Stimulated activated CD4-positive, alpha-beta T cell treated with anti-CD3 and anti-CD28 coated beads, Interleukin-12 subunit alpha, Interleukin-12 subunit beta, amount 100 ng/mL, for 48 hours (primary cell): Measurements from ENCODE around the gene DBI.
"Not testable (repeated sequence)": the region's sequence is repeated elsewhere in the genome, so short reads cannot be mapped to it uniquely, and the experiment has no call there.

Source experiments
- DNase-seq, 3 donors: peaks; one replicate each; pipeline ENCODE4 v3.0.0-alpha.2; 2020; ENCODE audit warnings: low read depth in 2 of 3, low spot score in 1 of 3

DBI gene

GRCh38 chr2:119364798-119365197, 2.0 kb upstream of the DBI start:
- no peak for DNase-seq

DNA sequence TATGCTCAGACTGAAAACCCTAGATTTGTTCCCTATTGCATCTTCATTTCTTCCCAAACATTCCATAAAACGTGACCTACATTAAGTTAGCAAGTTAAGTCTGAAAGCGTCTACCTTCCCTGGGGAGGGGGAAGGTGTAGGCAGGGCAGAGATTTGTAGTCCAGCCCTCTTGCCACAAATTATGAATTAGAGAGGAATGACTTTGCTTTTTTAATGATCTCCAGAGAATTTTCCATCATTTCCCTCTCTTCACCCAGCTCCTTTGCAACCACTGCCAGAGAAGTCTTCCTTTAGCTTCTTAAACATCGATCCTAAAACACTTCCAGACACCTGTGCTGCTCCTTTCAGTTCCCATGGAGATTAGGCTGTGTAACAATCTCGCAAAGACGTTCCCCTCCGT, 1.3 kb upstream of the DBI start:
- no peak for DNase-seq

DNA sequence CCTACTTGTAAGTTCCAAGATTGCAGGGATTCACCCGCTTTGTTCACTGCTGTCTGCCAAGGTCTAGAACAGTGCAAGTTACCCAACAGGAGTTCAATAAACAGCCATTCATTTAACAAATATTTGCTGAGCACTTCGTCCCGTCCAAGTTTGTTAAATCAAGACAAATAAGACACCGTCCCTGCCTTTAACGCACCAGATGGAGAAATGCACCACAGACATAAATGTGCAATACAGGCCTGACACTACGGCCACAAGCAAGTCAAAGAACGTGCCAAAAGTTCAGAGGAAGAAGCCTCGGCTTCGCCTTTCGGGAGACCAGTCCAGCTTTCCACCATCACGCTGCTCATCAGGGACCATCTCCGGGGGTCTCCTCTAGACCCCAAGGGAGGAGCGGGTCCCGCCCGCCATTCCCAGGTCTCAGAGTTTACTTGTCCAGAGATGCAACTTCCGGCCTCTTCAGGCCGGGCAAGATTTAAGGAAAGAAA, 572 bp upstream of the DBI start:
- DNase-seq: no peak

DNA sequence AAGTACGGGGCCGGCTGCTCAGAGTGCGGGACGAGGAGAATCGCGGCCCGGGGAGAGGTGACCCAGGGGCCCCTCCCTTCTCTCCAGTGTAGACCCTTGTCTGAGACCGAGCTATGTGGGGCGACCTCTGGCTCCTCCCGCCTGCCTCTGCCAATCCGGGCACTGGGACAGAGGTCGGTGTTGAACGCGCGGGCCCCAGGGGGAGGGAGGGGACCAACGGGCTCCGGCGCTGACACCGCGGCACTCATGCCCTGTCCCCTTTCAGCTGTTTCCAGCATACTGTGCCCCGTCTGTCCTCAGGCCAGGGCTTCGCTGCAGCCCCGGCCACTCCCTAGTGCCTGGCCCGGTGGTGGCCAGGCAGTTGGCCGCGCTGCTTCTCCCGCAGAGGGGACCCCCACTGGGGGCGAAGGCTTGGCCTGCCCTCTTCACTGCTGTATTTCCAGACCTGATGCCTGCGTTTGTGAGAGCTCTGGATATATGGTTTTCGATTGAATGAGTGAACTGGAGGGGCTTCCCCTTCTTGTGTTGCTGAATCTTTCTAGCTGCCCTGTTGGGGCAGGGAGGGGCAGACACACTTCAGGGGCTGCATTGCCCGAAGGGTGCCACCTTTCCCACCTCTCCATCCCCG, 809 bp downstream of the DBI start:
- peak in 2 of 3 donors; percentile 26 to 43 for DNase-seq

DNA sequence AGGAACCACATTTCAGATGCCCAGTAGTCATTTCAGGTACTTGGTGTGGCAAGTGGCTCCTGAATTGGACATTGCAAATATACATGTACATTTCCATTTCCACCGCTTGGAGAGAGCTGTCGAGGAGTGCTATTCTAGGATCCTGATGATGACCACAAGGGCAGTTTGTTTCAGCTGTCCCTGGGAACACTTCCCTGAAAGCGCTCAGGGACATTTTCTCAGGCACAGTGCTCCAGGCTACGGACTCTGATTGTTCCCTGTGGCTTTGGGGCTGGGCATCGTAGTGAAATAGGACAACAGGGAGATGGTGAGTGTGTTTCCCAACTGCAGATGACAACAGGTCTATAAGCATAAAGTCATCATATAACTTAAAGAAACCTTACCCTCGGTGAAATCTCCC, 3.1 kb downstream of the DBI start:
- no peak for DNase-seq

DNA sequence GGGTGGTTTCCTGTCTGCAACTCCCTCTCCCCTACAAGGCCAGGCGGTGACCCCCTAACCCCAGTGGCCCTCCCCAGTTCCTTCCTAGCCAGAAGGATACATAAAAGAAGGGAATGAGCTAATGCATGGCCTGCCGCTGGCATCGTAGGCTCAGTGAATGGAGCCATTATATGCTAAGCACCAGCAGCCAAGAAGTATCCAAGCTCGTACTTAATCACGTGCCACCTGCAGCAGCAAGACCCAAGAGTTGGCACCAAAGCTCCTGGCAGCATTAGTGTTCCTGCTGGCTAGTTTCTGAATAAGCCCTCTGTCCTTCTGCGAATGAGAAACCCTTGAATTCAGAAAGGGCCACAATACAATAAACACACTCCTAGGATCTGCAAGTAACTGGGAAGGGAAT, 4.3 kb downstream of the DBI start:
- DNase-seq: no peak

DNA sequence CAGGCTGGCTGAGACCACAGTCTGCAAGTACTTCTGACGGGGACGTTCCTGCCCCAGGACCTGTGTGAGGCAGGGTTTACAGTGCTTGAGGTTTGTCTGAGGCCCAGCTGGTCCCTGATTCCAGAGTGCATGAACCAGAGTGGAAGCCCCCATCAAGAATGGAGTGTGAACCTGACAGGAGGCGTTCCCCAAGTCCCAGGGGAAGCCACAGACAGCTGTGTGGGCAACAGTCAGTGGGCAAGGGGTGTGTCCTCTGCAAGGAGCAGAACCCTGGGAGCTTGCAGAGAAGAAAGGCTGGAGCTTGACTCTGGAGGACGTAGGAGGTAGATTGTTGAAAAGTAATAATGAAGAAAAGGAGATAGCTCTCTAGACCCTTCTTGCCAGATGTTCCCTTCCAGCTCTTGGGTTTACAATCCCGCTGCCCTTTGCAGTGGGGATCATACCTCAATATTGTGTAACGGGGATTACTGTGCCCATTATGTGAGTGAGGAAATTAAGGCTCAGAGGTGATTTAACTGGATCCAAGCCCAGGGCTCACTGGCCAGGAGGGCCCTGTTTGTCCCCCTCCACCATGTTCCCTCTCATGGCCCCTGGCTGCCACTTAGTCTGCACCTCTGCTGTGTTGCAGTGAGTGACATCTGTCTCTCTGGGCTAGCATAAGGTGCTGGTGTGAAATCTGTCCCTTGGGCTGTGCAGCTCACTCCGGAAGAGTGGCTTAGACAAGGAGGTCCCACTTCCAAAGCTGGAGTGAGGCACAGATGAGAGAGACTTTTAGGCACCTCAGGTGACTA, 6.2 kb downstream of the DBI start:
- no peak for DNase-seq

- DNase-seq: not testable (repeated sequence)
These were observed 7.3 kb downstream of the DBI start for GRCh38 chr2:119373907-119374745.

- DNase-seq: not testable (repeated sequence)
These were observed 9.6 kb downstream of the DBI start for GRCh38 chr2:119376406-119376805.

DNA sequence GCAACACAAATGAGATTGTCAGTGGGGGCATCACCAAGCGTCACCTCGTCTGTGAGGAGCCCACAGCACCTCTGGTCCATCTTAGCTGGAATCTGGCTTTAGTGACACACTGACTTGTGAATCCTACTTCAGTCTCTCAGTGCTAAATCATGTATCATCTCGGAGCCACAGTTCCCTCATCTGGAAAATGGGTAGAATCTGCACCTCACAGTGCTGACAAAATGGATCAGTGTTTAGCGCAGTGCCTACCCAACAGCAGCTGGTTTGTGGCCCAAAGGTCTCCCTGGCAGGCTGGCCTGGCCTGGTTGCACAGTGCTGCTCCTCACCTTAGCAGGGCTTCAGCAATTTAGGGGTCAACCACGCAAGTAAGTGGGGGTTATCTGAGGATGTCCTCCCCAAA, 10.0 kb downstream of the DBI start:
- no peak for DNase-seq

GRCh38 chr2:119377294-119377992, 10.7 kb downstream of the DBI start:
- DNase-seq: no peak

GRCh38 chr2:119377993-119378345, 11.2 kb downstream of the DBI start:
- DNase-seq: no peak

- DNase-seq: no peak
These were observed 11.8 kb downstream of the DBI start for GRCh38 chr2:119378566-119378965.

DNA sequence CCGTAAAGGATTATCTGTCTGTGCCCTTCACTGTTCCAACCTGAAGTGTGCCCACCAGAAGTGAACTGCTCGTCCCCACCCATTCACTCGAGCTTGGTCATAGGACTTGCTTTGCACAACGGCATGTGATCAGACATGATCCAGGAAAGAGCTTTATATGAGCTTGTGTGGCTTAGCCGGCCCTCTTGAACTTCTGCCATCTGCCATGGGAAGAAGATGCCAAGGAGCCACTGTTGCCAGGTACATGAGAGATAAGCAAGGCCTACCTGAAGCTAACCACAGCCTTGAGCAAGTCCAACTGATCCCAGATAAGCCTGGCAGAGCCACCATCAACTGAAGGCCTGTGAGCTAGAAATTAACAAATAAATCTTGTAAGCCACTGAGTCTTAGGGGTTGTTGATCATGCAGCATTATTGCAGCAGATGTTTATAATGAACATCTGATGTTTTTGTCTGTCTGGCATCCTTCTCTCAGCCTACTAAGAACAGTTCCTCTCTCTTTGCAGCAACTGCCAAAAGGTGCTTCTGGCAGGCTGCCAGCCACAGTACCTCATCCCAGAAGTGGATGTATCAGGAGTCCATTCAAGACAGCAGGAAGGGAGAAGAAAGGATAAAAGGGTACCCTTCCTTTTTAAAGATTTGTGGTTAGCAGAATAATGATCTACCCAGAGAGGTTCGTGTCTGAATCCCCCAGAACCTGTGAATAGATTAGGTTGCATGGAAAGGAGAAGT, 16.8 kb downstream of the DBI start:
- DNase-seq: no peak

GRCh38 chr2:119384971-119385370, 18.2 kb downstream of the DBI start:
- DNase-seq: no peak

DNA sequence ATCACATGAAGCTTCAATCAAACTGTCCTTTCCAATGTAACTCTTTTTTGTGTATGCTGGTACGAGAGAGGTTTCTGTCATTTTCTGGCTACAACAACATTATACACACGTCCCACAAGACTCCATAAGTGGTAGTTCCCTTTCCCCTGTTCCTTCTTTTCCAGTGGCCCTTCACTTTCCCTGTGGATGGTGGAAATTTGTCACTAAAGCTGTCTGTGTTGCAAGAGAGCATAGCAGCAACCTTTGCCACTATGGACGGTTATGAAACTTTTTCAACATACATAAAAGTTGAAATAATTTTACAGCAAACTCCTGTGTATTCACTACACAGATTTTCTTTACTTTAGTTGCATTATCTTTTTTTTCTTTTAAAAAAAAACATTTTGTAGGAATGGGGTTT, 18.7 kb downstream of the DBI start:
- DNase-seq: no peak

DNA sequence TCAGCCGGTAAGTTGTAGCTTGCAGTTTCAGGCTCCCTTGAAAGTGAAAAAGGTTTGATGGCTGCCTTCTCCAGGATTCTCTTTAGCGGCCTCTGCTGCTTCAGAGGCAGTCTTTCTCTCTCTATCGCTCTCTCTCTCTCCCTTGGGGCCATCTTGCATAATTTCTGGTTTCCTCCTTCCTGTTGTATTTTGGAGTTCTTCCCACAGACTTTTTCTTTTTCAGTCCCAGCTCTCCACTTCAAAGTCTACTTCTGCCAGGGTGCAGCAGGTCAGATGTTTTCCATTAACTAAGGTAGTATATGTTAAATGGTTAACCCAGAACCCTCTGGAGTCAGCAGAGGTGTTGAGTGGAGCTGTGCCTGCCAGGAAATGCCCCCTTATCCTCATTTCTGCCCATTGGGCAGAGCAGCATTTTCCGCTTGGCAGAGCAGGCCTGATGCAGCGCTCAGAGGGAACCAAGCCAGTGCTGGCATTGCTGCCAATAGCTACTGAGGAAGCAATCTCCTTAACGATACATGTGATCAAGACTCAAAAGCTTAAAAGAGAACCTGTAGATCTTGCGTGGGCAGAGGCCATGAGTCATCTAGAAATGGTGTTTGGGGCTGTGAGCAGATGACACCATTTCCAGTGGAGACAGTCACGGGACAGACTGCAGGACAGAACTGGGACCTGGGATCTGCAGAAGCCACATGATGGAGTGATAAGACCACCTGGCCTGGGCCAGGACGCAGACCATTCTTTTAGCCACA, 20.8 kb downstream of the DBI start:
- DNase-seq: peak; percentile 3 to 32 (median 20)

- DNase-seq: no peak
These were observed 23.0 kb downstream of the DBI start for GRCh38 chr2:119389615-119390306.
